Measurements from ENCODE around the gene TMA7B. TPM values are rescaled to one million over a fixed set of nuclear protein-coding genes. Genes with fewer than 3 reads are reported as not detected.
A peak's percentile ranks its signal among the peaks of the same experiment; 100 is the strongest.

Gene TMA7B
- total RNA-seq, 2 experiments from 2014 or later: 5.7 to 6.5 TPM

DNA sequence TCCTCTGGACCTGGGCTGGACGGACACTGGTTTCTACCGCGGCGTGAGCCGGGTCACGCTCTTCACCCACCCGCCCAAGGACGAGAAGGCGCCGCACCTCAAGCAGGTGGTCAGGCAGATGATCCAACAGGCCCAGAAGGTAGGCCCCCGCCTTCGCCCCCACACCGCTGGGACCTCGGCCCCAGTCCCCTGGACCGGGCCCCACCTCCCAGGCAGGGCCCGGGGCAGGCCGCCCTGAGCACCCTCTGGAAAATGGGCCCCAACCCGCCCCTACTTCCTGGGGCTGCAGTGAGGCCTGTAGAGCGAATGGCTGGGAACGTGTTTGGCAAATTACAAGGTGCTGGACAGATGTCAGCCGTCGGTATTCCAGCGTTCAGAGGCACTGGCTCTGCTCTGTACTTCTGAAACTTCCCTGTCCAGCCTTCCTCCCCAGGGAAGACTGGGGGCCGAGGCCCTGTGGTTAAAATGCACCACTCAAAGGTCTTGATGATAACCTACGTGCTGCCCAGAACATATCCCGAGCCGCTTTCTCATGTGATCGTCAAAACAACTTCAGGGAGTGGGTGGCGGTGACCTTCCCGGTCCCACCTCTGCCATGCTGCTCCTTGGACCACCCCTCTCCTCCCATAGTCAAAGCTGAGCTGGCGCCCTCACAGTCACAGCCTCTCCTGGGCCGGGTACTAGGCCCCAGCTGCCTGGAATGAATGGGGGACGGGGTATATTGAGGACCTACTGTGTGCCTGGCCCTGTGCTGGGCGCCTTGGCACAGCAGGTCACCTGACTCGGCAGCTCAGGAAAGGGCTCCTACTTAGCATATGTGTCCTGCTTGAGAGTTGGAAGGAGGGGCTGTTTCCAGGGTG lies 35.4 kb downstream of the TMA7B start:
- peaks cover 0 to 7% of the 10 kb centered on the region in 2 experiments for H3K9me3 ChIP-seq (ENCODE audit: control insufficient read depth in 1 of 2, insufficient read depth in 1 of 2, low read length in 2 of 2)
- H3K36me3 ChIP-seq (ENCODE audit: insufficient read depth, low read length): no peaks in the 10 kb centered on the region
- peaks cover 20% of the 10 kb centered on the region for H3K4me1 ChIP-seq (ENCODE audit: insufficient read depth, low read length)
- ATAC-seq (ENCODE audit: poor library complexity) (no peak), DNase-seq (no peak)
- H3K27ac ChIP-seq (ENCODE audit: low read depth in 1 of 2, low read length in 2 of 2): no peak overlapping the region
- H3K9me3 Mint-ChIP-seq: no peaks in the 10 kb centered on the region
- H3K4me3 ChIP-seq (ENCODE audit: low read length): no peak overlapping the region
- CTCF ChIA-PET: interaction anchor here (1.4 kb wide), 1 partner anchor 29 kb away, joined by 5 read pairs; no protein-coding TSS in a partner anchor
- H3K36me3 Mint-ChIP-seq (ENCODE audit: low read depth): no peaks in the 10 kb centered on the region
- H3K27ac Mint-ChIP-seq: peak overlapping the region; percentile 33
- H3K27me3 ChIP-seq (ENCODE audit: control insufficient read depth in 1 of 2, insufficient read depth in 2 of 2, low read length in 2 of 2): peaks cover 13 to 17% of the 10 kb centered on the region in 2 experiments
- H3K27me3 Mint-ChIP-seq: peaks cover 27% of the 10 kb centered on the region
- POLR2A ChIA-PET: interaction anchor here (1.1 to 3.8 kb wide), 4 partner anchors 9 to 461 kb away, joined by 3 to 29 read pairs (median 4); no protein-coding TSS in a partner anchor
- H3K4me3 Mint-ChIP-seq: peak overlapping the region; percentile 76
- intact Hi-C loops (cut with DNase I, micrococcal nuclease): no loop called here
- TF ChIP-seq, protein P1, sequence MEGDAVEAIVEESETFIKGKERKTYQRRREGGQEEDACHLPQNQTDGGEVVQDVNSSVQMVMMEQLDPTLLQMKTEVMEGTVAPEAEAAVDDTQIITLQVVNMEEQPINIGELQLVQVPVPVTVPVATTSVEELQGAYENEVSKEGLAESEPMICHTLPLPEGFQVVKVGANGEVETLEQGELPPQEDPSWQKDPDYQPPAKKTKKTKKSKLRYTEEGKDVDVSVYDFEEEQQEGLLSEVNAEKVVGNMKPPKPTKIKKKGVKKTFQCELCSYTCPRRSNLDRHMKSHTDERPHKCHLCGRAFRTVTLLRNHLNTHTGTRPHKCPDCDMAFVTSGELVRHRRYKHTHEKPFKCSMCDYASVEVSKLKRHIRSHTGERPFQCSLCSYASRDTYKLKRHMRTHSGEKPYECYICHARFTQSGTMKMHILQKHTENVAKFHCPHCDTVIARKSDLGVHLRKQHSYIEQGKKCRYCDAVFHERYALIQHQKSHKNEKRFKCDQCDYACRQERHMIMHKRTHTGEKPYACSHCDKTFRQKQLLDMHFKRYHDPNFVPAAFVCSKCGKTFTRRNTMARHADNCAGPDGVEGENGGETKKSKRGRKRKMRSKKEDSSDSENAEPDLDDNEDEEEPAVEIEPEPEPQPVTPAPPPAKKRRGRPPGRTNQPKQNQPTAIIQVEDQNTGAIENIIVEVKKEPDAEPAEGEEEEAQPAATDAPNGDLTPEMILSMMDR (IDR thresholded peaks at IDR 0.05): no peak
- H3K4me1 Mint-ChIP-seq (ENCODE audit: low read depth): peaks cover 18% of the 10 kb centered on the region

DNA sequence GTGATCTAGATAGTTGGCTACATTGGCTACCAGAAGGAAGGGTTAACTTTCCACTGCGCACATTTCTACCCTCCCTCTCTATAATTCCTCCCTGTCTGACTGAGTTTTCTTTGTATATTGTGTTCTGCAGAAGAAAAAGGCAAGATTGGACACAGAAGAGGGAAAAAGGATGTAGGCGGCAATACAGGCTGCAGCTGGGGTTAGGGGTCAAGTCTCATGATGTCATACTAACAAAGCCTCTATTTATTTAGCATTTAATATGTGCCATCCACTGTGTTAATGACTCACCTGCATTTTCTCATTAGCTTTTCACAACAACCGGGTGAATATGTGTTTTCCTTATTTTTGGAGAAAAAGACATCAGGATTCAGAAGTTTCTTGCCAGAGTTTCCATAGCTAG lies 36.5 kb downstream of the TMA7B start:
- H3K9me3 ChIP-seq (ENCODE audit: control insufficient read depth in 1 of 2, insufficient read depth in 1 of 2, low read length in 2 of 2): peaks cover 0 to 7% of the 10 kb centered on the region in 2 experiments
- ChIA-PET POLR2A (interaction anchor here (1.1 to 1.3 kb wide), 3 partner anchors 8 to 388 kb away, joined by 3 read pairs; no protein-coding TSS in a partner anchor), CTCF (interaction anchor here (1.4 kb wide), 1 partner anchor 28 kb away, joined by 5 read pairs; no protein-coding TSS in a partner anchor)
- ATAC-seq (ENCODE audit: poor library complexity) (no peak), DNase-seq (no peak)
- Mint-ChIP-seq H3K9me3 (no peaks in the 10 kb centered on the region), H3K27me3 (peaks cover 21% of the 10 kb centered on the region), H3K27ac (no peak overlapping the region), H3K4me3 (peak overlapping the region; percentile 76), H3K36me3 (ENCODE audit: low read depth) (no peaks in the 10 kb centered on the region), H3K4me1 (ENCODE audit: low read depth) (peaks cover 18% of the 10 kb centered on the region)
- TF ChIP-seq, protein P1 (IDR thresholded peaks at IDR 0.05): no peak
- no peaks in the 10 kb centered on the region for H3K36me3 ChIP-seq (ENCODE audit: insufficient read depth, low read length)
- H3K27me3 ChIP-seq (ENCODE audit: control insufficient read depth in 1 of 2, insufficient read depth in 2 of 2, low read length in 2 of 2): peaks cover 13 to 17% of the 10 kb centered on the region in 2 experiments
- peaks cover 20% of the 10 kb centered on the region for H3K4me1 ChIP-seq (ENCODE audit: insufficient read depth, low read length)
- no peak overlapping the region for H3K4me3 ChIP-seq (ENCODE audit: low read length)
- no peak overlapping the region for H3K27ac ChIP-seq (ENCODE audit: low read depth in 1 of 2, low read length in 2 of 2)
- intact Hi-C loops (cut with DNase I, micrococcal nuclease): no loop called here

DNA sequence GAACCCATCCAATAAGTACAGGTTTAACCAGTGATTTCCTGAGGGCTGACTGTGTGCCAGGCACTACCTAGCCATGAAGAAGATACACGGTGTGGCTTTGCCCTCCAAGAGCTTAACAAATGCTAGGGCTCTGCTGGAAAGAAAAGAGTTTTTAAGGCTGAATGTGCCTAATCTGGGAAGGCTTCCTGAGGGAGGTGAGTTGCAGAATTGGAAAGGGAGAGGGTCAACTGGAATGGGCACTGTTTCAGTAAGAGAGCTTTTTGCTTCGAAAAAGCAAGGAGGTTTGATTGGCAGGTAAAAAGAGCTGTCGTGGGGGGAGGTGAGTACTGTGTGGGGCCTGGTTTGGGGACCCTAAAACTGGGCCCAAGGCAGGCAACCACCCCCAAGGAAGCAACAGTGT lies 37.2 kb downstream of the TMA7B start:
- Mint-ChIP-seq H3K9me3 (no peaks in the 10 kb centered on the region), H3K27ac (no peak overlapping the region), H3K4me3 (peak overlapping the region; percentile 11), H3K36me3 (ENCODE audit: low read depth) (no peaks in the 10 kb centered on the region), H3K4me1 (ENCODE audit: low read depth) (peaks cover 18% of the 10 kb centered on the region), H3K27me3 (peaks cover 21% of the 10 kb centered on the region)
- Histone ChIP-seq H3K27ac (ENCODE audit: low read depth in 1 of 2, low read length in 2 of 2) (no peak overlapping the region), H3K9me3 (ENCODE audit: control insufficient read depth in 1 of 2, insufficient read depth in 1 of 2, low read length in 2 of 2) (peaks cover 0 to 7% of the 10 kb centered on the region in 2 experiments), H3K4me1 (ENCODE audit: insufficient read depth, low read length) (peaks cover 20% of the 10 kb centered on the region), H3K27me3 (ENCODE audit: control insufficient read depth in 1 of 2, insufficient read depth in 2 of 2, low read length in 2 of 2) (peaks cover 13 to 17% of the 10 kb centered on the region in 2 experiments), H3K4me3 (ENCODE audit: low read length) (no peak overlapping the region), H3K36me3 (ENCODE audit: insufficient read depth, low read length) (no peaks in the 10 kb centered on the region)
- ChIA-PET CTCF (interaction anchor here (1.4 kb wide), 1 partner anchor 28 kb away, joined by 5 read pairs; no protein-coding TSS in a partner anchor), POLR2A (interaction anchor here (1.1 to 1.3 kb wide), 2 partner anchors 7 to 13 kb away, joined by 3 read pairs; no protein-coding TSS in a partner anchor)
- DNase-seq: no peak
- TF ChIP-seq, protein P1 (IDR thresholded peaks at IDR 0.05): no peak
- ATAC-seq (ENCODE audit: poor library complexity): no peak
- intact Hi-C loops (cut with DNase I, micrococcal nuclease): no loop called here

Measured in CD4-positive, alpha-beta T cell (primary cell).